ENCODE data around the gene CEP85L. TPM values are rescaled to one million over a fixed set of nuclear protein-coding genes. Genes with fewer than 3 reads are reported as not detected.

Gene CEP85L
- total and polyA plus RNA-seq, 8 donors, result 9.2 to 13.4 (median 12.1) TPM

DNA sequence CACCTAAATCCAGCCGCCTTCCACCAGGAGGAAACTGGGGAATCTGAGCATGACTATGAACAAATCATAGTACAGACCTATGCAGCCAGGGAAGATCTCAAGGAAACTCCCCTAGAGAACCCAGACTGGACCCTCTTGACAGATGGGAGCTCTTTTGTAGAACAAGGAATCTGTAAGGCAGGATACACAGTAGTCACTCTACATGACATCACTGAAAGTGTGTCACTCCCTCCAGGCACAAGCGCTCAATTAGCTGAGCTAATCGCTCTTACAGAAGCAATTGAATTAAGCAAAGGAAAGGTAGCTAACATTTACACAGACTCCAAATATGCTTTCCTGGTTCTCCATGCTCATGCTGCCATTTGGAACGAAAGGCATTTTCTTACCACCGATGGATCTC, 66.5 kb downstream of the CEP85L start:
- no peak overlapping the region for H3K4me3 ChIP-seq
- H3K36me3 ChIP-seq, result no peaks in the 10 kb centered on the region
- H3K27ac ChIP-seq, result no peak overlapping the region
- H3K9me3 ChIP-seq, result no peaks in the 10 kb centered on the region
- no peaks in the 10 kb centered on the region for H3K27me3 ChIP-seq
- H3K4me1 ChIP-seq, result peaks cover 5 to 24% of the 10 kb centered on the region in 2 donors
- ATAC-seq (no peak), DNase-seq (no peak)
- TF ChIP-seq, protein P1, sequence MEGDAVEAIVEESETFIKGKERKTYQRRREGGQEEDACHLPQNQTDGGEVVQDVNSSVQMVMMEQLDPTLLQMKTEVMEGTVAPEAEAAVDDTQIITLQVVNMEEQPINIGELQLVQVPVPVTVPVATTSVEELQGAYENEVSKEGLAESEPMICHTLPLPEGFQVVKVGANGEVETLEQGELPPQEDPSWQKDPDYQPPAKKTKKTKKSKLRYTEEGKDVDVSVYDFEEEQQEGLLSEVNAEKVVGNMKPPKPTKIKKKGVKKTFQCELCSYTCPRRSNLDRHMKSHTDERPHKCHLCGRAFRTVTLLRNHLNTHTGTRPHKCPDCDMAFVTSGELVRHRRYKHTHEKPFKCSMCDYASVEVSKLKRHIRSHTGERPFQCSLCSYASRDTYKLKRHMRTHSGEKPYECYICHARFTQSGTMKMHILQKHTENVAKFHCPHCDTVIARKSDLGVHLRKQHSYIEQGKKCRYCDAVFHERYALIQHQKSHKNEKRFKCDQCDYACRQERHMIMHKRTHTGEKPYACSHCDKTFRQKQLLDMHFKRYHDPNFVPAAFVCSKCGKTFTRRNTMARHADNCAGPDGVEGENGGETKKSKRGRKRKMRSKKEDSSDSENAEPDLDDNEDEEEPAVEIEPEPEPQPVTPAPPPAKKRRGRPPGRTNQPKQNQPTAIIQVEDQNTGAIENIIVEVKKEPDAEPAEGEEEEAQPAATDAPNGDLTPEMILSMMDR (IDR thresholded peaks at IDR 0.05), result no peak
- intact Hi-C loops (cut with DNase I), result no loop called here

DNA sequence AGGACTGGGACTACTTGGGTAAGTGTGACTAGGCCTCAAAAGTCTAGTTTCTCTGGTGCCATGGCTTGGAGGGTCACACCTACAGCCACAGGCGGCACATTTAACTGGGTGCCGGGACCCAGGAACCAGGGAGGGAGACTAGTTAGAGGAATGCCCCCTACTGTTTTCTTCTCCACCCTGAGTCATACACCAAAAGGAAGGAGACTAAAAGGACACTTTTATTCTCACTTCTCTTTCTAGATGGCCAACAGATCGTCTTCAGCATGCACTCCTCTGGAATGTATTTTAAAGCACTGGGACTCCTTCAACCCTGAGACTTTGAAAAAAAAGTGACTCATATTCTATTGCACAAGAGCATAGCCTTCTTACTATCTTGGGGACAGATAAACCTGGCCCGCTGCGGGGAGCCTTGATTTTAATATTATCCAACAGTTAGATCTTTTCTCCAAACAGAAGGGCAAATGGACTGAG, 69.9 kb downstream of the CEP85L start:
- ATAC-seq (peak; percentile 79), DNase-seq (no peak)
- H3K36me3 ChIP-seq, result no peaks in the 10 kb centered on the region
- no peak overlapping the region for H3K4me3 ChIP-seq
- H3K27me3 ChIP-seq, result no peaks in the 10 kb centered on the region
- peaks cover 5 to 24% of the 10 kb centered on the region in 2 donors for H3K4me1 ChIP-seq
- intact Hi-C loops (cut with DNase I), result no loop called here
- peaks cover 0 to 34% of the 10 kb centered on the region in 2 donors for H3K9me3 ChIP-seq
- TF ChIP-seq, protein P1 (IDR thresholded peaks at IDR 0.05), result no peak
- peak overlapping the region in 1 of 2 donors; percentile 42 for H3K27ac ChIP-seq

DNA sequence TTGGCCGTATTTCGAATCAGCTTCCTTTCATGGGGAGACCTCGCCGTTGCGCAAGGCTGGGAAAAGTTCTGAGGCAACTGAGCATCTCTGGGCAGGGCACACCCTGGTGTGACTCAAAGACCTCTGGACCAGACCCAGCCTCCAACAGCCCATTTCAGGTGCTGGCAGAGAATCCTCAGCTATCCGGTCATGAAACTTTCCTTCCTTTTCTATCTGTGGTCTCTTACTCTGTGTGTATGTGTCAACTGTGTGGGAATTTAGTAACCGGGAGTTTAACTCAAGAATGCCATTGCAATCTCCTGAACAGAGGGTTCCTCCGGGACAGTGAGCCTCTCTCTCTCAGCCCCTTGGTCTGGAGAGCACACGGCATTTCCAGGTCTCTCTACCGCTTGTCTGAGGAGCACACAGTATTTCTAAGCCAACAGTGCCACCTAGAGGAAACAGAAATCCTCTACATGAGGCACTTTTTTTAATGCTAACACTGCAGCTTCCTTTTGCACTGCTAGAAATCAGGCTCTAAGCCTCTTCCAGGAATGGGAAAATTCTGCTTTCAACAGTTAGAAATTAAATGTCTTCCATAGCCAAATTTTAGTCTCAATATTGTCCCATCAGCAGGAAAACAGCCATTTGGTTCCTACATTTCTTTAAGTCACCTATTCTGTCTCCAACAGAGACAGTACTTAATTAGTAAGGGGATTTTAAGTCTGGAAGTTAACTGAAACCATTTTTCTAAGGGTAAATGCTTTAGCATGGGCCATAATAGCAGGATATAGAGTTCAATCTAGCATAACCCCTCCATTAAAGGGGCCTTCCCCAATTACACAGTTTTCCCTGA, 70.6 kb downstream of the CEP85L start:
- DNase-seq, result peak in 1 of 4 donors; percentile 63
- ATAC-seq, result peak; percentile 97
- peak overlapping the region in 1 of 2 donors; percentile 42 for H3K27ac ChIP-seq

DNA sequence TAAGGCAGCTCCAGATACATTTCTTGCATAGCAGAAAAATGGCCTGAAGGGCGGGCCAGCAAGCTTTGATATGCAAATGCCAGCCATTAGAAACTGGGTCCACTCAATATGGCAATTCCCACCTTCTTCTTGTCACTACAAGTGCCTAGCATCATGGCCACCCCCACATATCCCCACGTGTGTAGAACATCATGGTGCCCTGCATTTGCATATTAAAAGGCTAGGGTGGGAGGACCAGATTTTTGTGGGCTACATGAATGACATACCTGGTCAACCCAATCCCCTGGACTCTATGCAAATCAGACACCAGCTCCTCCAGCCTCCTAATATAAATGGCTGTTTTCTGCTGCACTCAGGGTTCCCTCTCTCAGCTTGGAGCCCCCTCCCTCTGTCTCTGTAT, 71.6 kb downstream of the CEP85L start:
- Histone ChIP-seq H3K27me3 (no peaks in the 10 kb centered on the region), H3K4me3 (no peak overlapping the region), H3K4me1 (peaks cover 5 to 24% of the 10 kb centered on the region in 2 donors), H3K36me3 (peaks cover 0 to 3% of the 10 kb centered on the region in 2 donors), H3K27ac (no peak overlapping the region), H3K9me3 (peaks cover 0 to 50% of the 10 kb centered on the region in 2 donors)
- DNase-seq, result no peak
- no peak for ATAC-seq
- intact Hi-C loops (cut with DNase I), result no loop called here
- TF ChIP-seq, protein P1 (IDR thresholded peaks at IDR 0.05), result no peak

More for the DNA sequence above, 70.6 kb downstream of the CEP85L start:
- Histone ChIP-seq H3K27me3 (no peaks in the 10 kb centered on the region), H3K9me3 (peaks cover 0 to 40% of the 10 kb centered on the region in 2 donors), H3K4me3 (no peak overlapping the region), H3K36me3 (no peaks in the 10 kb centered on the region), H3K4me1 (peaks cover 5 to 24% of the 10 kb centered on the region in 2 donors)
- intact Hi-C loops (cut with DNase I), result no loop called here
- TF ChIP-seq, protein P1 (IDR thresholded peaks at IDR 0.05), result peak; percentile 73 to 74

DNA sequence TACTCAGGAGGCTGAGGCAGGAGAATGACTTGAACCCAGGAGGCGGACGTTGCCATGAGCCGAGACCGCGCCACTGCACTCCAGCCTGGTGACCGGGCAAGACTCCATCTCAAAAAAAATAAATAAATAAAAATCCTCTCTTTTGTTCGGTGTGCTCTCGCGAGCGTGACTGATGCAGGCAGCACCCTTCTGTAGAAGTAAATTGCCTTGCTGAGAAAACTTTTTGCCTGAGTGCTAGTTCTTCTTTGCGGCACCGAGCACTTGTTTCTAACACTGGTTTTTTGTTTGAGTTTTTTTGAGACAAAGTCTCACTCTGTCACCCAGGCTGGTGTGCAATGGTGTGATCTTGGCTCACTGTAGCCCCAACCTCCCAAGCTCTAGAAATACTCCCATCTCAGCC, 72.8 kb downstream of the CEP85L start:
- no peak overlapping the region for H3K4me3 ChIP-seq
- no peaks in the 10 kb centered on the region for H3K27me3 ChIP-seq
- peaks cover 0 to 62% of the 10 kb centered on the region in 2 donors for H3K9me3 ChIP-seq
- no peak overlapping the region for H3K27ac ChIP-seq
- TF ChIP-seq, protein P1 (IDR thresholded peaks at IDR 0.05), result no peak
- ATAC-seq (no peak), DNase-seq (no peak)
- peaks cover 0 to 12% of the 10 kb centered on the region in 2 donors for H3K36me3 ChIP-seq
- intact Hi-C loops (cut with DNase I), result no loop called here
- peaks cover 5 to 24% of the 10 kb centered on the region in 2 donors for H3K4me1 ChIP-seq

Data from left lung (tissue), 10 donors.